NCI-H748 treated with DMSO at 0.1 percent for 48 hours (cell line): Measurements from ENCODE around the gene LPIN1.
A peak's percentile ranks its signal among the peaks of the same experiment; 100 is the strongest.

ENCODE experiments used
- DNase-seq: peaks from one replicate; lab custom pipeline; 2025; lab: John Stamatoyannopoulos, UW

LPIN1 gene

GRCh38 chr2:11762799-11763461 lies 16.5 kb downstream of the LPIN1 start:
- DNase-seq = no peak

GRCh38 chr2:11764359-11764758 lies 17.9 kb downstream of the LPIN1 start:
- DNase-seq = no peak

GRCh38 chr2:11764920-11765319 lies 18.5 kb downstream of the LPIN1 start:
- DNase-seq = no peak

- no peak for DNase-seq
Measured at GRCh38 chr2:11765501-11765900, 19.1 kb downstream of the LPIN1 start.

- DNase-seq = no peak
Measured at GRCh38 chr2:11766016-11766415, 19.6 kb downstream of the LPIN1 start.

- DNase-seq = no peak
Measured at GRCh38 chr2:11767779-11768178, 21.3 kb downstream of the LPIN1 start.

- no peak for DNase-seq
Measured at GRCh38 chr2:11768946-11769345, 22.5 kb downstream of the LPIN1 start.

GRCh38 chr2:11769516-11769915 lies 23.1 kb downstream of the LPIN1 start:
- DNase-seq = no peak

- DNase-seq = no peak
Measured at GRCh38 chr2:11770531-11771188, 24.2 kb downstream of the LPIN1 start.

GRCh38 chr2:11771971-11772615 lies 25.7 kb downstream of the LPIN1 start:
- DNase-seq = no peak

- no peak for DNase-seq
Measured at GRCh38 chr2:11773111-11773510, 26.7 kb downstream of the LPIN1 start.

GRCh38 chr2:11773747-11774525 lies 27.5 kb downstream of the LPIN1 start:
- DNase-seq = no peak

- no peak for DNase-seq
Measured at GRCh38 chr2:11774600-11774999, 28.2 kb downstream of the LPIN1 start.

GRCh38 chr2:11775384-11775783 lies 29.0 kb downstream of the LPIN1 start:
- DNase-seq = no peak

GRCh38 chr2:11777066-11777782 lies 30.8 kb downstream of the LPIN1 start:
- no peak for DNase-seq

- no peak for DNase-seq
Measured at GRCh38 chr2:11777886-11778415, 31.5 kb downstream of the LPIN1 start.

GRCh38 chr2:11778416-11778815 lies 32.0 kb downstream of the LPIN1 start:
- no peak for DNase-seq

GRCh38 chr2:11778923-11779757 lies 32.7 kb downstream of the LPIN1 start:
- peak; percentile 17 for DNase-seq

GRCh38 chr2:11781602-11782001 lies 35.2 kb downstream of the LPIN1 start:
- DNase-seq = no peak

- no peak for DNase-seq
Measured at GRCh38 chr2:11784280-11784679, 37.8 kb downstream of the LPIN1 start.
